ENCODE results near the gene KRT13.

The KRT13 gene

GRCh38 chr17:41467561-41467960, 37.9 kb downstream of the KRT13 start:
- no peak for DNase-seq (ENCODE audit: low read depth, low spot score)

GRCh38 chr17:41466988-41467387, 38.4 kb downstream of the KRT13 start, which contains the start of gene KRT32:
KRT32 (minus strand) TSS chr17:41467386; CDS start chr17:41467325, 61 bp downstream.
- no peak for DNase-seq (ENCODE audit: low read depth, low spot score)

- no peak for DNase-seq (ENCODE audit: low read depth, low spot score)
These were observed 40.7 kb downstream of the KRT13 start for GRCh38 chr17:41464682-41465081.

- no peak for DNase-seq (ENCODE audit: low read depth, low spot score)
These were observed 41.2 kb downstream of the KRT13 start for GRCh38 chr17:41464173-41464572.

GRCh38 chr17:41463746-41464145, 41.7 kb downstream of the KRT13 start:
- no peak for DNase-seq (ENCODE audit: low read depth, low spot score)

GRCh38 chr17:41462705-41463104, 42.7 kb downstream of the KRT13 start:
- DNase-seq (ENCODE audit: low read depth, low spot score), result no peak

GRCh38 chr17:41457676-41458075, 47.7 kb downstream of the KRT13 start:
- DNase-seq (ENCODE audit: low read depth, low spot score), result no peak

- DNase-seq (ENCODE audit: low read depth, low spot score), result no peak
These were observed 49.2 kb downstream of the KRT13 start for GRCh38 chr17:41456204-41456603.

- no peak for DNase-seq (ENCODE audit: low read depth, low spot score)
These were observed 50.2 kb downstream of the KRT13 start for GRCh38 chr17:41455236-41455635.

GRCh38 chr17:41453066-41453465, 52.3 kb downstream of the KRT13 start:
- DNase-seq (ENCODE audit: low read depth, low spot score), result no peak

GRCh38 chr17:41452281-41452680, 53.1 kb downstream of the KRT13 start:
- DNase-seq (ENCODE audit: low read depth, low spot score), result no peak

GRCh38 chr17:41451154-41451728, 54.2 kb downstream of the KRT13 start:
- no peak for DNase-seq (ENCODE audit: low read depth, low spot score)

Data from brain pericyte (primary cell).